Fibroblast of lung (primary cell): ENCODE data around the gene EMP3. TPM values are rescaled to one million over a fixed set of nuclear protein-coding genes. Genes with fewer than 3 reads are reported as not detected.

Source experiments
- DNase-seq, 2 donors: peaks; one replicate each; pipeline versions ENCODE4 v3.0.0 to v3.0.0-alpha.2; 2010; ENCODE audit warnings: low read depth in 2 of 2
- H2AFZ ChIP-seq: 2 replicates; pipeline ENCODE4 v1.5.1; 2012; ENCODE audit warnings: low read length, control low read depth, inconsistent platforms
- H3K27ac ChIP-seq: 2 replicates; pipeline ENCODE4 v1.5.1; 2011; ENCODE audit warnings: low read length, control low read depth; ENCODE audit not compliant: insufficient read depth
- H3K27me3 ChIP-seq: 2 replicates; pipeline ENCODE4 v1.5.1; 2011; ENCODE audit warnings: mild to moderate bottlenecking, low read length; ENCODE audit not compliant: control insufficient read depth, insufficient read depth
- H3K36me3 ChIP-seq: 2 replicates; pipeline ENCODE4 v1.5.1; 2011; ENCODE audit warnings: low read length; ENCODE audit not compliant: control insufficient read depth, insufficient read depth
- H3K4me1 ChIP-seq: 2 replicates; pipeline ENCODE4 v1.5.1; 2011; ENCODE audit warnings: low read length; ENCODE audit not compliant: control insufficient read depth, insufficient read depth; ENCODE audit errors: extremely low read depth
- H3K4me2 ChIP-seq: 2 replicates; pipeline ENCODE4 v1.5.1; 2011; ENCODE audit warnings: low read length, control low read depth; ENCODE audit not compliant: insufficient read depth; ENCODE audit errors: extremely low read depth
- H3K4me3 ChIP-seq, 4 experiments: fragments of 200-600 bp in 1 of 4; sonication (generic) in 1 of 4; replicated peaks in 1 of 4; 2 replicates each; pipeline ENCODE4 v1.5.1; 2011 to 2016; ENCODE audit warnings: low read length in 4 of 4, low read depth in 3 of 4, mild to moderate bottlenecking in 3 of 4, control low read depth in 2 of 4, inconsistent platforms in 1 of 4, mixed read lengths in 1 of 4; ENCODE audit not compliant: insufficient read depth in 1 of 4; ENCODE audit errors: control extremely low read depth in 1 of 4
- H3K79me2 ChIP-seq: 2 replicates; pipeline ENCODE4 v1.5.1; 2012; ENCODE audit warnings: mild to moderate bottlenecking, low read length, inconsistent platforms; ENCODE audit not compliant: control insufficient read depth, insufficient read depth
- H3K9ac ChIP-seq: 2 replicates; pipeline ENCODE4 v1.5.1; 2011; ENCODE audit warnings: mild to moderate bottlenecking, low read length, control low read depth; ENCODE audit not compliant: insufficient read depth
- H3K9me3 ChIP-seq: 2 replicates; pipeline ENCODE4 v1.5.1; 2012; ENCODE audit warnings: low read depth, low read length; ENCODE audit not compliant: control insufficient read depth, insufficient read depth
- H4K20me1 ChIP-seq: 2 replicates; pipeline ENCODE4 v1.5.1; 2011; ENCODE audit warnings: low read length; ENCODE audit not compliant: control insufficient read depth, insufficient read depth; ENCODE audit errors: extremely low read depth
- CTCF ChIP-seq, 2 donors: IDR thresholded peaks in 1 of 2; conservative IDR thresholded peaks in 1 of 2; 1 replicate in 1 of 2; 2 replicates in 1 of 2; pipeline ENCODE4 v1.5.1; 2011 to 2012; ENCODE audit warnings: low read length in 2 of 2, control low read depth in 1 of 2, inconsistent platforms in 1 of 2, low read depth in 1 of 2, mild to moderate bottlenecking in 1 of 2
- EZH2 ChIP-seq: IDR thresholded peaks from 2 replicates; pipeline ENCODE4 v1.5.1; 2012; ENCODE audit warnings: low read length, control low read depth, mild to moderate bottlenecking; ENCODE audit errors: missing control alignments
- polyA plus RNA-seq, 2 donors: library from polyadenylated mRNA; depleted of rRNA in 1 of 2; stranded (reverse) in 1 of 2; unstranded in 1 of 2; fragments of >200 nt; gene quantifications; 2 replicates each; pipeline ENCODE4 v1.2.1, GENCODE V29; 2011 to 2012; ENCODE audit warnings: missing spikeins in 1 of 2
- total RNA-seq: library from RNA; depleted of rRNA; stranded (reverse); fragments of >200 nt; gene quantifications from 2 replicates; pipeline ENCODE4 v1.2.1, GENCODE V29; 2014

EMP3 gene
- total and polyA plus RNA-seq, 2 donors (not counting 1 experiment from before 2014, with no cell fraction given) = 246 to 303 TPM

- H3K4me3 ChIP-seq = no peak overlapping the region
- no peak overlapping the region for H3K9ac ChIP-seq
- no peak overlapping the region for H3K4me2 ChIP-seq
- no peaks in the 10 kb centered on the region for H3K4me1 ChIP-seq
- H3K9me3 ChIP-seq = no peaks in the 10 kb centered on the region
- H2AFZ ChIP-seq = no peak overlapping the region
- TF ChIP-seq EZH2 (no peak), CTCF (conservative IDR thresholded peaks at IDR 0.05 in 1 of 2, IDR thresholded peaks at IDR 0.05 in 1 of 2; ENCODE audit: low read depth in 1 of 2, low read length in 2 of 2) (no peak)
- no peak overlapping the region for H3K27ac ChIP-seq
- no peaks in the 10 kb centered on the region for H3K79me2 ChIP-seq
- no peaks in the 10 kb centered on the region for H3K36me3 ChIP-seq
- no peaks in the 10 kb centered on the region for H4K20me1 ChIP-seq
- peaks cover 3% of the 10 kb centered on the region for H3K27me3 ChIP-seq
- no peak for DNase-seq
These were observed 23.3 kb upstream of the EMP3 start for GRCh38 chr19:48301886-48302599.

GRCh38 chr19:48302600-48302959, 22.8 kb upstream of the EMP3 start:
- no peak for DNase-seq
- no peaks in the 10 kb centered on the region for H3K9me3 ChIP-seq
- no peaks in the 10 kb centered on the region for H4K20me1 ChIP-seq
- H3K27me3 ChIP-seq = peaks cover 3% of the 10 kb centered on the region
- H3K27ac ChIP-seq = no peak overlapping the region
- no peak overlapping the region for H3K4me3 ChIP-seq
- H3K79me2 ChIP-seq = no peaks in the 10 kb centered on the region
- H3K4me2 ChIP-seq = no peak overlapping the region
- no peaks in the 10 kb centered on the region for H3K4me1 ChIP-seq
- no peak overlapping the region for H2AFZ ChIP-seq
- H3K9ac ChIP-seq = no peak overlapping the region
- H3K36me3 ChIP-seq = no peaks in the 10 kb centered on the region
- TF ChIP-seq EZH2 = no peak
- TF ChIP-seq CTCF (conservative IDR thresholded peaks at IDR 0.05 in 1 of 2, IDR thresholded peaks at IDR 0.05 in 1 of 2; ENCODE audit: low read depth in 1 of 2, low read length in 2 of 2) = no peak

GRCh38 chr19:48303367-48303766, 22.0 kb upstream of the EMP3 start:
- H3K4me1 ChIP-seq = no peaks in the 10 kb centered on the region

More at GRCh38 chr19:48303367-48303766, 22.0 kb upstream of the EMP3 start:
- Histone ChIP-seq H3K9ac (no peak overlapping the region), H3K9me3 (no peaks in the 10 kb centered on the region), H3K4me2 (no peak overlapping the region), H2AFZ (no peak overlapping the region), H3K4me3 (no peak overlapping the region), H3K36me3 (no peaks in the 10 kb centered on the region), H3K27me3 (peaks cover 3% of the 10 kb centered on the region), H3K79me2 (no peaks in the 10 kb centered on the region), H4K20me1 (no peaks in the 10 kb centered on the region), H3K27ac (no peak overlapping the region)
- no peak for DNase-seq
- no peak for TF ChIP-seq CTCF (conservative IDR thresholded peaks at IDR 0.05 in 1 of 2, IDR thresholded peaks at IDR 0.05 in 1 of 2; ENCODE audit: low read depth in 1 of 2, low read length in 2 of 2)
